Hematopoietic multipotent progenitor cell (in vitro differentiated cells): Measurements from ENCODE around the gene CACNA1H. TPM values are rescaled to one million over a fixed set of nuclear protein-coding genes. Genes with fewer than 3 reads are reported as not detected.

Experiments used
- DNase-seq, 3 donors: peaks; one replicate each; pipeline ENCODE4 v3.0.0-alpha.2; 2011 to 2015; ENCODE audit warnings: low read depth in 2 of 3, low spot score in 2 of 3
- total RNA-seq: library from RNA; depleted of rRNA; stranded (reverse); fragments of >200 nt; gene quantifications from one replicate; pipeline ENCODE4 v1.2.3, GENCODE V29; 2012

The CACNA1H gene
- total RNA-seq, 1 donor, result under 0.01 TPM

- DNase-seq, result no peak
Measured at GRCh38 chr16:1171001-1171400, 18.1 kb downstream of the CACNA1H start.

- DNase-seq, result no peak
Measured at GRCh38 chr16:1171854-1172428, 19.0 kb downstream of the CACNA1H start.

- DNase-seq, result no peak
Measured at GRCh38 chr16:1172651-1173050, 19.7 kb downstream of the CACNA1H start.

DNA sequence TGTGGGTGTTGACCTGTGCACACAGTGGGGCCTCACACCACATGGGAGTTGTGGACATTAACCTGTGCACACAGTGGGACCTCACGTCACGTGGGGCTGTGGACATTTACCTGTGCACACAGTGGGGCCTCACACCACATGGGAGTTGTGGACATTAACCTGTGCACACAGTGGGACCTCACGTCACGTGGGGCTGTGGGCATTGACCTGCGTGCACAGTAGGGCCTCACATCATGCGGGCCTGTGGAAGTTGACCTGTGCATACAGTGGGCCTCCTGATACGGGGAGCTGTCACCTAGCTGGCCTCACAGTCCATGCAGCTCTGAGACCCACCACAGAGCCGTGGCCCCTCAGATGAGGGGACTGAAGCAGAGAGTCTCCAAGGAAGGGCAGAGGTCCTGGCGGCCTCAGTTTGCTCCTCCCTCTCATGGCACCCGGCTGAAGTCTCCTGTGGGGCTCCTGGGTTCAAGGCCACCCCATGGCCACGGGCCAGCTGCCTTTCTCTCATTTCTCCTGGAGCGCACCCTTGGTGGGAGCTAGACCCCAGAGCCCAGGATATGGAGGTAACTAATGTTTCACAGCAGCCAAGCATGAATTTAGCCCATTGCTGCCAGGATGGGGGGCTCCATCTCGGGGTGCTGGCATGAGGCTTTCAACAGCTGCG lies 21.0 kb downstream of the CACNA1H start:
- no peak for DNase-seq

- DNase-seq, result no peak
Measured at GRCh38 chr16:1174477-1175357, 21.8 kb downstream of the CACNA1H start.

DNA sequence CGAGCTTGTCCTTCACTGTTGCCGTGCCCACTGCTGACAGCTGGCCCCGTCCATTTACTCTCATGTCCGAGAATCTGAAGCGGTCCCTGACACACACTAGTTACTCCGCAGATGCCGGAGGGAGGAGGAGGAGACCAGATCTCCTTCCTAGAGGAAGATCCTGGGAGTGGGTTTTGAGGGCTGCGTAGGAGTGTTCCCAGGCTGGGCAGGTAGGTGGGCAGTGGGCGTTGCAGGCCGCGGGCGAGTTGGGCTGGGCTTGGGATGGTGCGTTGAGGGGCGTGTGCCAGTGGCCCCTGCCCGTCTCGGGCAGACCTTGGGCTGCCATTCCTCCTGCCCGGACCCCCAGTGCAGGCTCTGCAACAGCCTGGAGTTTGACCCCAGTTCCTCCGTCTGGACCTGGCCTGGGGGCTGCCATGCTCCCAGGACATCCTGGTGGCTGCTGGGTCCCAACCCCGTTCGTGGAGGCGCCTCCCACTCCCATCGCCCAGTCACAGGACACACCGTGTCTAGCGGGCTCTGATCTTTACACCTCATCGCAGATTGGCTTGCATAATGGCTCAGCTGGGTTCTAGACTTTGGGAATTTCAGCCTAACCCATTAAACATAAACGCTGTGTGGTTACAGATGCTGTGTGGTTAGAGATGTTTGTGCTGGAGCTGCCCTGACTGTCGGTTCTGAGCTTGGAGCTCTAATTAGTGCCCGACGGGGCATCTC lies 22.8 kb downstream of the CACNA1H start:
- DNase-seq, result no peak

- no peak for DNase-seq
Measured at GRCh38 chr16:1176280-1176897, 23.5 kb downstream of the CACNA1H start.

DNA sequence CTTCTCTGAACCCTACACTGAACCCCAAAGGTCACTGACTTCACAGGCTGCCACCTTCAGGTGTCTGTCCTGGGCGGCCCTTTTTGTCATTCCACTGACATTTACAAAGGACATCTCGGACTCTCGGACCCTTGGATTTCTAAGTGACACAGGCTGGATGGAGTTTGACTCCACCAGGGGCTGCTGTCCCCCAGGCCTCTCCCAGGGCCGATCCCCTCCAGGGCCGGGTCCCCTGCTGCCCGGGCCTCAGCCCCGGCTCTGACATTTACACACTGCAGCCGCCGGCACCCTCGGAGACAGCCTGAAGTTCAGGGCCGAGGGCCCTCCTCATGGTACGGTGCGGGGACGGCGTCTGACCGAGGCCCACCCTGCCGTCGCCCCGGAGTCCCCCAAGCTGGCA lies 24.1 kb downstream of the CACNA1H start:
- no peak for DNase-seq

GRCh38 chr16:1177750-1178149 lies 24.8 kb downstream of the CACNA1H start:
- no peak for DNase-seq

DNA sequence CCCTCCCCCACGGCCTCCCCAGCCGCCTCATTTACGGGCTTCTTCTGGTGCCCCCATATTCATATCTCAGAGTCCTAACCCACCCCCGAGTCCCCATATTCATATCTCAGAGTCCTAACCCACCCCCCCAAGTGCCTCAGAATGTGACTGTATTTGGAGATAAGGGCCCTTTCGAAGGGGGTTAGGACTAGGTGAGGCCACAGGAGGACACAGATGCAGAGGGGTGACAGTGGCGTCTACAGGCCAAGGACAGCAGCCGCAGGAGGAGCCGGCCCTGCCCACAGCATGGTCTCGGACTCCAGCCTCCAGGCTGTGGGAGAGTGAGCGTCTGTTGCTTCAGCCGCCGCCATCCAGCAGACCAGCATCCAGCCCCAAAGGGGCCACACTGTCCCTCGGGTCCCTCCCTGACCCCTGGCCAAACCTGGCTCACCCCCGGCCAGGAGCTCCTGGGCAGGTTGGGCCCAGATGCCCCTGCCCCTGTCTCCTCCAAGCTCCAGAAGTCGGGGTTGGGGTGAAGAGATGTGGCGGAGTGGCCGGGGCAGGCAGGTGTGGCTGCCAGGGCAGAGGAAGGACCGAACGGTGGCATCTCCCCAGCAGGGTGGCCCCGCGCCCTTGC lies 25.5 kb downstream of the CACNA1H start:
- no peak for DNase-seq

DNA sequence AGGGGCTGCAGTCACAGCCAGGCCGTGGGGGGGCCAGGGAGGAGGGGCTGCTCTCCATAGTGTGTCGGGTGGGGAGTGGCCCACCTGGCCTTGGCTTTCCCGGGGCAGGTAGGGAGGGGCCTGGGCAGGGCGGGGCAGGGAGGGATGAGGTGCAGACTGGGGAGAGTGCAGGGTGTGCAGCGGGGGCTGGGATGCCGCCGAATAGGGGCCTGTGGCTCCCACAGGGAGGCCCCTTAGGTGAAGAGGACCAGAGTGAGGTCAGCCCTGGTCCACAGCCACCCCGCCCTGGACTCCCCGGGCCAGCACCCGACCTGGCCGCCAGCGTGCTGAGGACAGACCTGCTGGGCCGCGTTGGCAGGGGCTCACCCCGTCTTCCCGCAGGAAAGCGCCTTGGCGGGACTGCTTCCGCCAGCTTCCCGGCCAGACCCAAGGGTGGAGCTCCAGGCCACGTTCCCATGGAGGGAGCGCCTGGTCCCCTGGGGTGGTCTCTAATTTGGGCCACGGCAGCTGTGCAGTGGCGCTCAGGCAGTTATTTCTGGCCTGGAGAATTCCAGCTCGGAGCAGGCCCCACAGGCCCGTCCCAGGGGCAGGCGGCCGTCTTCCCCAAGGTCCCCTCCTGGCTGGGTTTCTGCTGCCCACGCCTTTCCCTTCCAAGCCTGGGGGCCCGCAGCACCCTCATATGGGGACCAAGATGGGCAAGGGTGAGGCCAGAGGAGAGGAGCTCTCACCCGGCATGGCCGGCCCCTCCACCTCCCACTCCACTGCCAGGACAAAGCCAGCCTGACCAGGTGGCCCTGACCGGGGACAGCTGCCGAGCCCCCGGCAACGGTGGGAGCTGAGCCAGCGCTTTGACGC lies 27.9 kb downstream of the CACNA1H start:
- no peak for DNase-seq

DNA sequence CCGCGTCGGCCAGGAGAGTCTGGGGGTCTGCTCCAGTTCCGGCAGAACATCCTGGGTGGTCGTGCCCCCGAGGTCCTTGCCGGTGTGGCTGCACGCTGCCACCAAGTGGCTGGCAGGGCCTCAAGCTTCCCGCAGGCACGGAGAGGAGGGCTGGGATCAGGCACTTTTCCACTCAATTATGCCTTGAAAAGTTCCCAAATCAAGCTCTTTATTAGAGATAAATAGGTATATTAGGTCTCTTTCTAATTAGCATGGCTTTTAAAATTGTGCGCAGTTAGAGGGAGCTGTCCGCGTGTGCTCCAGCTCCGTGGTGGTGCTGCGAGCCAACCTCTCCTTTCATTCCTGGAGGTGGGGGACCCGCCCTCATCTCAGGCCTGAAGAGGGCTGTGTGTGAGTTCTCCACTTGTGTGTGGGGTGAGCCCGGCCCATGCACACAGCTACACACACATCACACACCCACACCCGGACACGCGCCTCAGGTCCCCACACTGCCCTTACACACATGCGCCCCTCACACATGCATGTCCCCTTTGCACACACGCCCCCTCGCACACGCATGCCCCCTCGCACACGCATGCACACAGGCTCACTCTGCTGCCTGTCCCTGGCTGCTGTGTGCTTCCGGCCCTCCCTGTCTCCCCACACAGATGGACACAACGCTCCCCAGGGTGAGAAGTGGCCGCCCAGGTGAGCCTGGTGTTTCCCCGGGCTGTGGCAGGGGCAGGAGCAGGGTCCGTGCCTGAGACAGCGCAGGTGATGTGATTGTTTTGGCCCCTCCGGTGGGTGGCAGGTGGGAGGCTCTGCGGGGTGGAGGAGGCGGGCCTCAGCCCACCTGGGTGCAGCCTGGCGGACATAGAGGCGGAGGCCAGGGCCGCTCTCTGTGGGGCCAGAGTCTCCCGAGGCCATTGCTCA lies 28.8 kb downstream of the CACNA1H start:
- DNase-seq, result no peak

DNA sequence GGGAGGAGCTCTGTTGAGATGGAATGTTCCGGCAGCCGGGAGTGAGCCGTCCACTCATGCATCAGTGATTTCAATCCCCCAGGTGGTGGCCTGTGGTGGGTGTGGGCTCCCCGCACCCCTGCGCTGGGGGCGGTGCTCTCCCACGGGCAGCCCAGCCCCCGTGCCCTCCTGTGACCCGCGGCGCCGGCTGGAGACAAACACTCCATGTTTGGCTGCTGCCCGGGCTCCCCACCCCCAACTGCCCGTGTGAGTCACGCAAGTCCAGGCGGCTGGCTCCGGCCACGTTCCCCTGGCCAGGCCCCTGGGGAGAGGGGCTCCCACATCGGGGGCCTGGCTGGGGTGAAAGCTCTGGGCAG lies 29.4 kb downstream of the CACNA1H start:
- no peak for DNase-seq

- DNase-seq, result no peak
Measured at GRCh38 chr16:1182950-1183907, 30.3 kb downstream of the CACNA1H start.

DNA sequence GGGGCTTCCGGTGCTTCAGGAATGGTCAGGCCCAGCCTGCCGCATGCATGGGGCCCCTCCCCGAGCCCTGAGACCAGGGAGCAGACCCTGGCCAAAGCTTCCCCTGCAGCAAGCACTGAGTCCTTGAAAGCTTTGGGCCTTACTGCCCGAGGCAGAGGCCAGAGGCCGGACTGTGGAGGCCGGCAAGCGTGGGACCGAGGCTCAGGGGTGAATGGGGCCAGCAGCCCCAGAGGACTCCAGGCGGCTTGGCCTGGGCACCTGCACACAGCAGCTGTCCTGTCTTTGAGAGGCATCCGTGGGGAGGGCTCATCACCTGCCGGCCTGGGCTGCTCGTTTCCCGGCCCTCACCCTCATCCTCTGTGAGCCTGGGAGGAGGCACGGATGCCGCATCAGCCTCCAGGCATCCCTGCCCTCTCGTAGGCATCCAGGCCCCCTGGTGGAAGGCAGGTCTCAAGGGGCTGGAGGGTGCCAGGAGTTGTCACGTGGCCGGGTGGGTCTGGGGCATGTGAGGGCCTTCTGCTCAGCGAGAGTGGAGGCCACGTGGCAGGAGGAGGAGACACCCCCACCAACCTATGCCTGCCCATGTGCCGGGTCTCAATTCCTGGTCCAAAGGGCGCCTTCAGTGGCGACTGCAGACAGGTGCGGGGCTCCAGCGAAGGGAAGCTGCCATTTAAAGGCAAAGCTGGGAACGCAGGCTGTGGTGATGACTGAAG lies 31.4 kb downstream of the CACNA1H start:
- DNase-seq, result no peak

GRCh38 chr16:1184980-1185379 lies 32.1 kb downstream of the CACNA1H start:
- no peak for DNase-seq
